GM15510 (cell line): ENCODE data around the gene TNNI3K.

Source experiments
- POLR2A ChIP-seq: IDR thresholded peaks from 3 replicates; pipeline ENCODE4 v1.6.1; 2011; ENCODE audit warnings: borderline replicate concordance; ENCODE audit not compliant: insufficient read length; ENCODE audit errors: extremely low read depth

TNNI3K gene

DNA sequence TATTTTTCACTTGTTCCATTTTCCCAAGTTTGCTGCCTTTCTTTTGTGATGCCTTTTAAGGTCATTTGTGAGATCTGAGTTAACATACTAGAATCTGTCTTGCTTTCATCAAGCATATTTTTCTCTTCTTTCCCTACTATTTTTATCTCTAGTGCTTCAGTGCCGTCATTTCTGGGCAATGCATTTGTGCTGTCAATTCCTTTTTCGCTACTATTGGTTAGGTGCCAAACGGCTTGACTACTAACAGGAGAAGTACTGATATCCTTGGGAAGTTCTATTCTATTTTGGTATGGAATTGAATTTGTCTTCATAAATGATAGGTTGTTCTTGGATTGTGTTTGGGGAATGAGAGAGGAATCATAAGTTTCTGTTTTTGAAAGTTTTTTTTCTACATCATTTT is 235.1 kb downstream of the TNNI3K start:
- TF ChIP-seq POLR2A: no peak

DNA sequence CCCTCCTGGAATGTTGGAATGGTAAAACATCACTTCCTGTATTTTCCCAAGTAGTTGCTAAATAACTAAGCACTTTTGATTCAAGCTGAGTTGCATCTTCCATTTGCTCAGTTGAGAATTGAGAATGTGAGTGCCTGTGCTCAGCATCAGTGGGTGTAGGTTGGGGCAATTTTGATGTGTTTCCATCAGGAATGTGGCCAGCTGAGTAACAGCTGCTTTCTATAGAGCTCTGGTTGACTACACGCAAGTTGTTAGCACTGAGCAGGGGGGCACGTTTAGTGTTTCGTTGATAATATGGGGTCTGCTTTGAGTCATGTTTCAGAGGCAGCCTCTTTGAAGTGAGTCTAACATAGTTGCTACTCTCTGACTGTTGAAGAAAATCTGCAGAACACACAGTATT is 235.7 kb downstream of the TNNI3K start:
- no peak for TF ChIP-seq POLR2A

DNA sequence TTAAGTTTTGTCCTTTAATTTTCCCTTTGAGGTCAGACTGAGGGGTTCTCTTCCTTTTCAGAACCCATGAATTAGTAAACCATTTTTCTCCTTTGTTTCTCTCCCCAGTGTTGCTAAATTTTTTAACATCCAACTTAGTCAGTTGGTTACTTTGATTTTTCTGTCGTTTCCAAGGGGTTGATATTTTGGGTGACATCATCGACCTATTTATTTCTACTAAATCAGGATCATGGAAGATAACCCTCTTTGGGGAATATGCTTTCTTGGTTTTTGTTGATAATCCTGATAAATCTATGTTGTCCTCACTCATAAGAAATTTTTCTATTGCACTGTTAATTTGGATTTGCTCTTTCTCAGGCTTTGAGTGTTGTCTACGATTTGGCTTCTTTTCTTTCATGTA is 236.3 kb downstream of the TNNI3K start:
- no peak for TF ChIP-seq POLR2A

DNA sequence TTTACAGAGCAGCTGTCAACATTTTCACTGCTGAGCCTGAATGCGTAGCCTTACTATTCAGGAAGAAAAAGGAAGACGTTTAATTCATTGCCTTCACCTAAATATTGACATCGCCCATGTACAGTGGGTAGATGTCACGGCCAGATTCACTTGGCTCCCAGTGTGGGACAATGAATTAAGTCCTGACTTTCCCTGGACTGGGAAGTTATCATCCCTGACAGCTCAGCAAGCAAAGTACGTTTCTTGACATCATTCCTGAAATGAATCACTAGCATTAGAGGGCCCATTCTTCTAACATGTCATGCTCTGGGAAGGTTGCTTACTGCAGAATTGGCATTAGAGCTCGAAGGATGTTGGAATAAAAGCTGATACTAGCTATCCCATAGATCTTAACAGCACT is 239.4 kb downstream of the TNNI3K start:
- no peak for TF ChIP-seq POLR2A

DNA sequence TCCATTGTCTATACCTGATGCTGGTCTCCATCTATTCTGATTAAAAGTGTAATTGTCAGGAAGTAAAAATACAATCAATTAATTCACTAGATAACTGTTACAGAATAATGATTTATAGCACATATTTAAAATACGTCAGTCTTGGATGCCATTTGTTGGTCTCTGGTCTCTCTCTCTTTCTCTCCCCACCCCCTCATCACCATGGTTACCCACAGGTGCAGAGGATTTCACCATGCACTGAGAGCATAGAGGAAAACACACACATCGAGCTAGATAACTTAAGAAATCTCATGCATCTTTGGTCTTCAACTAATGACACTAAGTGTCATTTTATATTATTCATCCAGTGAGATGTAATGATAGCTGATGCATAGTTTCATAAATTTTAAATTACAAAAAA is 243.8 kb downstream of the TNNI3K start:
- no peak for TF ChIP-seq POLR2A

DNA sequence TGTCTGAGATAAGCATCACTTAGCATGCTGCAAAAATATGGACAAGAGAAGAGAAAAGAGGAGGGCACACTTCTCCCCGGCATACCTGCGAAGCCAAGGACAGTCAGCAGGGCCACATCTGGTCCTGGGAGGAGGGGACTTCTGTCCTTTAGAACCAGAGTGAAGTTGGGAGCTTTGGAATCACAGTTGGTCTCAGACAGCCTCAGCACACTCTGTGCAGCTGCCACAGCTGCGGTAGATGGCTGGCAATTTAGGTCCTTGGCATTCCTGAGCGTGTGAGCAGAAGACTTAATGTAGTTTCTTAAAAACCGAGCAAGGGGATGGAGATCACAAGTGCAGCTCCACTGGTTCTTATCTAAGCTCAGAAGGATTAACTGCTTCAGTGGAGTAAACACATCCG is 244.9 kb downstream of the TNNI3K start:
- TF ChIP-seq POLR2A: no peak

DNA sequence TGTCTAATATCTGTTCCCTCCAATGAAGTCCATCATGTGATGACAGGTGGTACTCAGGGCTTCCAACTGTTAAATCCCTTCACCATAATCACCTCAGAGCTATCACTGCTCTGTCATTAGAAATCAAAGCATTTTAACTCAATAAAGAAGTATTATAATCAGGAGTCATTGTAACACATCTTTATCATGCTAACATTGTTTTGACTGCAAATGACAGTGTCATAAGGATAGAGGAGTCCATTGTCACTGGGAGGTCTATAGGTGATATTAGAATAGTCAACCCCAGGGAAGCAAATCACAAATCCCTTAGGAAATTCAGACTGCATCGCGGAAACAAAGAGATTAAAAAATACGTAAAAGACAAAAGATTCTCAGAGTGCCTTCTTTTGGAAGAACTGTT is 246.4 kb downstream of the TNNI3K start:
- TF ChIP-seq POLR2A: no peak

DNA sequence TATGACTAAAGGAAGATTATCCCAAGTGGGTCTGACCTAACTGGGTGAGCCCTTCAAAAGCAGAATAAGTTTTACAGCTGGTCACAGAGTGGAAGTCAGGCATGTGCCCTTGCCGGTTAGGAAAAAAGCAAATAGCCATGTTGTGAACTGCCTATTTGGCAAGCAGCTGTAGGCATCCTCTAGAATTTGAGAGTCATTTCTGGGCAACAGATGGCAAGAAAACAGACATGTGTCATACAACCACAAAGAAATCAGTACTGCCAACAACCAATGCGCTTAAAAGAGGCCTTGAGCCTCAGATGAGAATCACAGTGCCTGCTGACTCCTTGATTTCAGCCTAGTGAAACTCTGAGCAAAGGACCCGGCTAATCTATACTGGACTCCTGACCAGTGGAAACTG is 250.4 kb downstream of the TNNI3K start:
- no peak for TF ChIP-seq POLR2A

DNA sequence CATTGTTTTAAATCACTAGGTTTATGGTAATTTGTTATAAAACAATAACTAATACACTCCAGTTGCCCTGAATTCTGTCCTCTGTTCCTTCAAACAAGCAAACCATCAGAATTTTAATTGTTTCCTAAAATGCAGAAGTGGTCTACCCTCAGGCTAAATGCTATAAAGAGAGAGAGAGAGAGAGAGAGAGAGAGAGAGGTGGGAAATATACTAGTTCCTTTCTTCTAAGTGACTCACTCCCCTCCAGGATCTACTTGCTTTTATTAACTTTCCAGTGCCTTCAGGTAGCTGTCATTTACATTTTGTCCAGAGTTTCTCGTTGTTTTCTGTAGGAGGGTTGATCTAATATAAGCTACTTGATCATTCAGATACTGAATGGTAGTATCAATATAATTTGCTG is 250.8 kb downstream of the TNNI3K start:
- no peak for TF ChIP-seq POLR2A

DNA sequence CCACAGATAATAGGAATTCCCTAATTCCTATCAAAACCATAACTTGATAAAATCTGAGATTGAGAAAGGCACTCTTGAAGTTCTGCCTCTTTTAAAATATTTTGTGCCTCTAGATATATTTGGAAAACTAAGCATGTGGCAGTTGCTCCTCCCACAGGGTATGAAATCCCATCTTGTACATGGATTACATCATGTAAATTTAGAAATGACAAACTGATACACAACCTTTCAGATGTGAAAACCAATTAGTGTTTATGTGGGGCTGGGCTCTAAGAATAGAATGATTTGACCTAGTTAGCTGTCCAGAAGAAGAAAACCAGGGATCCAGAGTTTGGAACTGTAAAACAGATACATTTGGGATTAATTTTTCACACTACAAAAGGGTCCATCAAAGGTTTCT is 261.5 kb downstream of the TNNI3K start:
- no peak for TF ChIP-seq POLR2A

DNA sequence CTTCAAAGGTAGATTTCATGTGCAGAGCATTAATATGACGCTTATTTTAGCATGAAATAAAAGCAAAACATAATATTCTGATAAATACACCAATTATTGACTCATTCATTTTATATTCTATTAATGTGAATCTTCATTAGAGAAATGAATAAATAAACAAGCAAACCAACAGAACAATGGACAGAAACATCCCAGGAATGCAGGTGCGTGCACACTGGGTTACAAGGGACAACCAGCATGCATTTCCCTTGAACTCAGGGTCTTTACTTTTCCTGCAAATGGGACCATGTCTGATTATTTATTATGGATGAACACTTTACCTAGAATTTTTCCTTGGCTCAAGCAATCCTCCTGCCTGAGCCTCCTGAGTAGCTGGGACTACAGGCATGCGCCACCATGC is 263.7 kb downstream of the TNNI3K start:
- TF ChIP-seq POLR2A: no peak

DNA sequence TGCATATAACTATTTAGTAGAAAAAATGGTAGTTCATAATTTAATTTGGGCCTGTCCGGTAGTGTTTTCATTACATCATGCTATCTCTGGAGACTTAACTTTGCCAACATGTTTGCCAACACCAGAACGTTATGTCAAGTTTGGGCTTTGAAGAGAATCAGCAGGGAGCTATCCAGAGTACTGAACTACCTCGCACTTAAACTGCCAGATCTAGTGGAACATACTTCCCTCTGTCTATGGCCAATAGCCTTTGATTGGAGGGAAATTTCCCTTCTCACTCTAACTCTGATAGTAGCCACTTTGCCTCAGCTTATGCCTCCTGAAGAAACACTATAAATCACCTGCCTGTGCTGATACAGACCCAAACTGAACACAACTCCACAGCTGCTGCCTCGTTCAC is 267.2 kb downstream of the TNNI3K start:
- no peak for TF ChIP-seq POLR2A

DNA sequence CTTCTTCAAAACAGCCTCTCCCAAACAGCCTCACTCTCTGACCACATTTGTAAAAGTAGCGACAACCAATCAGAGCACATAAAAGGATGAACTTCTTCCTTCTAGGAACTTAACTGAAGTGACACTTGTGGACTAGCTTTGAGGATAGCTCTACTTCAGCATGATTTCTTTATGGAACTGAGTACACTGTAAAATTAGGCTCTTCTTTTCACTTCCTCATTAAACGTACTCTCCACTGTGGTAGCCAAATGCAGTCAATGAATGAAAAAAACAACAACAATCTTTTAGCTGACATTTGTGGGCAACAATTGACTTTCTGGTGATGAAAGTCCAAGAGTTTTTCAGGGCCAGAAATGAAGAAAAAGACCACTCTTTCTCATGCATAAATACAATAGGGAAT is 267.7 kb downstream of the TNNI3K start:
- no peak for TF ChIP-seq POLR2A

DNA sequence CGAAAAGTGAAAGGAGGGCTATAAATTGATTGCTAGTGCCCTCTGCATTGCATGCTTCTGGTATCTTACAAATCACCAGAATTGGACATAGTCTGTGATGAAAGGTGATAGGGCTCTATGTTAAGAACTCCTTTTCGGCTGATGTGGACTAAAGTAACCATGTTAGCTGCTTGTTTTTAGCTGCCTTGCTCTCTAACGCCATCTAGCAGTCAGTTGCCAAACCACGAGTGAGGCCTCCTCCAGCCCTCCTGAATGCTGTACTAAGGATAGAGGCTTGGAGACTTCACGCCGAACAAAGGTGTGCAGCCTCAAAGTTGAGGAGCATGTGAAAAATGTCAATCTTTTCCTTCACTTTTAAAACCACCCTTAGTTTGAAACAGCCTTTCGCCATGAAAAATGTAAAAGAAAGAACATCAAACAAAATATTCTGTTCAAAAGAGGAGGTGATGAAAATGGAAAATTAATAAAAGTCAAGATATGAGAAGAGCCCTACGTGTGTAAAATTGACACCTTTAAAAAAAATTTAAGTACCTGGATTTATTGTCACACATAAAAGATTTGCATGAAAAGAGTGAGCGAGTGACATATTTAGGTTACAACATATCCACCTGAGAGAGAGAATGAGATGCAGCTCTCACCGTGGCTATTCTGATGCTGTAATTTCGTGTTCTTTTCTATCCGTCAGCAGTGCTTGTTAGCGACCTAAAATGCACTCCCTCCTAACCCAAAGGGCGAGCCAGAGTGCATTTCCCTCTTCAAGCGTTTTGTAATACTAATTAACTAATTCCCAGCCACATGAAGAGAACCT is 269.1 kb downstream of the TNNI3K start:
- TF ChIP-seq POLR2A: no peak

DNA sequence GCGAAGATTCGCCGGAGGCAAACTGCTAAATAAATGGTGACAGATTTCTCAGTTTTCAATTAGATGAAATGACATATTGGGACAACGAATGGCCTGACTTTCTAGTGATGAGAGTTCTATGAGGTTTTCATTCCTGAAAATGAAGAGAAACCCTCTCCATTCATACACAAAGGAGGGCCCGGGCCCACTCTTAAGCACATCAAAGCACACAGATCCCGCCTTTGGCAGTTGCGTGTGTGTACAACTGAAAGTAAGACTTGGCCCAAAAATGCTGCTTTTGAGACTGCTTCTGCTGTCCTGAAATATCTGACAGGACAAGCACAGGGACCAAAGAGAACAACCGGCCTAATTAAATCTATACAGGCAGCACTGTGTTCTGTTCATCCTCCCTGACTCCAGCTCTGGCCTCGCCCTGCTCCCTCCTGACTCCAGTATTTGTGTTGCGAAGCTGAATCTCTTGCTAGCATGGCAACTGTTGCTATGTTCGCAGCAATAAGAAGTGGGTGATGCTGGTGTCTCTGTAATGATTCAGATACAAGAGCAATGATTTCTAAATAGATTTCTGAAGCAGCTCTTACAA is 269.8 kb downstream of the TNNI3K start:
- TF ChIP-seq POLR2A: no peak
